Measurements from ENCODE around the gene NHERF2. TPM values are rescaled to one million over a fixed set of nuclear protein-coding genes. Genes with fewer than 3 reads are reported as not detected.

NHERF2 gene
- total RNA-seq, 2 donors from 2014 or later: 66.0 to 84.1 TPM

DNA sequence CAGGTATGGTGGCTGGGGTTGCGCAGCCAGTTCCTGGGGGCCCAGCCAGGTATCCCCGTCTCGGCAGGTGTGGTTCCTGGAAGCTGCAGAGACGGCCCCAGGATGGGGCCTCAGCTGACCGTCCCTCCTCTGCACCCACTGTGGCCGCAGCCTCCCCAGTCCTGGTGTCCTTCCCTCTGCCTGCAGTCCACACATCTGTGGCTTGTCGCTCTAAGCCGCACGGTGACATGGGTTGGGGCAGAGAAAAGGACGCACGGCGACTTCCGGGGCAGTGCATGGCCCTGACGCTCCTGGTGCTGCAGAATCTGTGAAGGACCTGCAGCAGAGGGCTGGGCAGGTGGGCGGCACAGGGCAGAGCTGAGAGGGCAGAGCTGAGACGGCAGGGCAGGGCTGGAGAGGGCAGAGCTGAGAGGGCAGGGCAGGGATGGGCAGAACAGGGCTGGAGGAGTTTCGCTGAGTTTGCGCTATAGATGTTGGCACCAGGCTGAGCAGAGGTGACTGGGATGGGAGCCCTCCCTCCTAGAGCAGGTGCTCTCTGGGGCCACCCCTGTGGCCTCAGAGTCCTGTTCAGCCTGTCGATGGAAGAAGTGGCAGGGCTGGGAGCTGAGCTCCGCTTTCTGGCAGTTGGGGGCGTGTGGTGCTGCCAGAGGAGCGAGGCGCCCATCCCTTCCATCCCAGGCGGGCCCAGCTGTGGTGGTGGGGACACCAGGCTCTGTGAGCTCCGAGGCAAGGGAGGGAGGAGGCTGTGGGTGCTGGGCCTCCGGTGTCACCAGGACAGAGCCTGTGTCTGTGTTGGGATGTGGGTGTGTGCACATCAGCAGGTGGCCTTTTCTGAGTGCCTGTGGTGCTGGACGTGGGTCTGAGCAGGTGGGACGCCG lies 44.1 kb downstream of the NHERF2 start:
- ATAC-seq (ENCODE audit: insufficient number of reproducible peaks, low FRiP score, low read depth) (no peak), DNase-seq (ENCODE audit: low spot score) (no peak)
- Histone ChIP-seq H3K36me3 (peaks cover 50% of the 10 kb centered on the region), H3K9me3 (no peaks in the 10 kb centered on the region), H3K27ac (no peak overlapping the region), H3K27me3 (replicated peaks; ENCODE audit: insufficient read depth) (no peaks in the 10 kb centered on the region), H3K4me1 (ENCODE audit: control insufficient read depth in 1 of 2, low read depth in 2 of 2) (no peaks in the 10 kb centered on the region), H3K4me3 (no peak overlapping the region)
- TF ChIP-seq, protein P1, sequence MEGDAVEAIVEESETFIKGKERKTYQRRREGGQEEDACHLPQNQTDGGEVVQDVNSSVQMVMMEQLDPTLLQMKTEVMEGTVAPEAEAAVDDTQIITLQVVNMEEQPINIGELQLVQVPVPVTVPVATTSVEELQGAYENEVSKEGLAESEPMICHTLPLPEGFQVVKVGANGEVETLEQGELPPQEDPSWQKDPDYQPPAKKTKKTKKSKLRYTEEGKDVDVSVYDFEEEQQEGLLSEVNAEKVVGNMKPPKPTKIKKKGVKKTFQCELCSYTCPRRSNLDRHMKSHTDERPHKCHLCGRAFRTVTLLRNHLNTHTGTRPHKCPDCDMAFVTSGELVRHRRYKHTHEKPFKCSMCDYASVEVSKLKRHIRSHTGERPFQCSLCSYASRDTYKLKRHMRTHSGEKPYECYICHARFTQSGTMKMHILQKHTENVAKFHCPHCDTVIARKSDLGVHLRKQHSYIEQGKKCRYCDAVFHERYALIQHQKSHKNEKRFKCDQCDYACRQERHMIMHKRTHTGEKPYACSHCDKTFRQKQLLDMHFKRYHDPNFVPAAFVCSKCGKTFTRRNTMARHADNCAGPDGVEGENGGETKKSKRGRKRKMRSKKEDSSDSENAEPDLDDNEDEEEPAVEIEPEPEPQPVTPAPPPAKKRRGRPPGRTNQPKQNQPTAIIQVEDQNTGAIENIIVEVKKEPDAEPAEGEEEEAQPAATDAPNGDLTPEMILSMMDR (IDR thresholded peaks at IDR 0.05): no peak

GRCh38 chr16:2071454-2072202 lies 44.9 kb downstream of the NHERF2 start:
- no peak overlapping the region for H3K27ac ChIP-seq
- DNase-seq (ENCODE audit: low spot score): no peak
- H3K4me1 ChIP-seq (ENCODE audit: control insufficient read depth in 1 of 2, low read depth in 2 of 2): no peaks in the 10 kb centered on the region
- no peak for ATAC-seq (ENCODE audit: insufficient number of reproducible peaks, low FRiP score, low read depth)
- H3K4me3 ChIP-seq: no peak overlapping the region
- peaks cover 48% of the 10 kb centered on the region for H3K36me3 ChIP-seq
- H3K27me3 ChIP-seq (replicated peaks; ENCODE audit: insufficient read depth): no peaks in the 10 kb centered on the region
- no peaks in the 10 kb centered on the region for H3K9me3 ChIP-seq
- TF ChIP-seq, protein P1 (IDR thresholded peaks at IDR 0.05): no peak

DNA sequence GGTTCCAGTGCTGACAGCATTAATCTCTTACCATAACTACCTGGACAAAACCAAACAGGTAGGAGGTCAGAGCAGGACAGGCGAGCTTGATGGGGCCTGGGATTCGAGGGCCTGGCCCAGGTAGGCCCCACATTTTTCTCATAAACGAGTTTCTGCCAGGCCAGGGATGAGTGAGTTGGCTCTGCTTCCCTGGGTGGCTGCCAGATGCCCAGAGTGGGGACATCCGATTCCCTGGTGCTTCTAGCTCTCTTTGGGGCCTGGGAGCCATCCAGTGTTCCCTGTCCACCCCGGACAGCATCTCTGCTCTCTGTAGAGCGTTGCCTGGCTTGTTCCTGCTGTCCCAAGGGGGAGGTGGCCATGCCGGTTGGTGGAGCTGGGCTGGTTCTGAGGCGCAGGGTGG lies 46.2 kb downstream of the NHERF2 start:
- H3K36me3 ChIP-seq: peaks cover 44% of the 10 kb centered on the region

GRCh38 chr16:2074071-2074470 lies 47.4 kb downstream of the NHERF2 start:
- Histone ChIP-seq H3K4me3 (no peak overlapping the region), H3K4me1 (ENCODE audit: control insufficient read depth in 1 of 2, low read depth in 2 of 2) (no peaks in the 10 kb centered on the region), H3K9me3 (no peaks in the 10 kb centered on the region), H3K27me3 (replicated peaks; ENCODE audit: insufficient read depth) (no peaks in the 10 kb centered on the region), H3K36me3 (peaks cover 45% of the 10 kb centered on the region), H3K27ac (no peak overlapping the region)
- no peak for ATAC-seq (ENCODE audit: insufficient number of reproducible peaks, low FRiP score, low read depth)
- TF ChIP-seq, protein P1 (IDR thresholded peaks at IDR 0.05): no peak
- DNase-seq (ENCODE audit: low spot score): no peak

More for the DNA sequence above, 46.2 kb downstream of the NHERF2 start:
- Histone ChIP-seq H3K4me1 (ENCODE audit: control insufficient read depth in 1 of 2, low read depth in 2 of 2) (no peaks in the 10 kb centered on the region), H3K27ac (no peak overlapping the region), H3K27me3 (replicated peaks; ENCODE audit: insufficient read depth) (no peaks in the 10 kb centered on the region), H3K4me3 (no peak overlapping the region), H3K9me3 (no peaks in the 10 kb centered on the region)
- no peak for ATAC-seq (ENCODE audit: insufficient number of reproducible peaks, low FRiP score, low read depth)
- no peak for DNase-seq (ENCODE audit: low spot score)
- TF ChIP-seq, protein P1 (IDR thresholded peaks at IDR 0.05): no peak

DNA sequence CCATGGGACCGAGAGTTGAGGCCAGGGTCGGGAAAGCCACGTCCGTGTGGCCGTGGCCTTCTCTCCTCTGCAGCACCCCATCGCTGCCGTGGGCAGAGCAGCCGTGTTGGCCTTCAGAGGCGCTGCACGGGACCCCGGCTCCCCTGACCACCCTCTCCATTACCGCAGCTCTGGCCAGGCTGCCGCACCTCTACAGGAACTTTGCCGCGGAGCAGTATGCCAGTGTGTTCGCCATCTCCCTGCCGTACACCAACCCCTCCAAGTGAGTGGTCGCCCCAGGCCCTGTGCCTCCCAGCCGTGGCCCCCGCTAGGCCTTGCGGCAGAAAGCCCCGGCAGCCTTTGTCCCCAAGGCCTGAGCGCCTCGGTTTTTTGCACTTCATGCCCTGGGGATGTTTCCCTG lies 48.9 kb downstream of the NHERF2 start:
- H3K27ac ChIP-seq: no peak overlapping the region
- no peak overlapping the region for H3K4me3 ChIP-seq
- H3K36me3 ChIP-seq: peaks cover 47% of the 10 kb centered on the region
- H3K27me3 ChIP-seq (replicated peaks; ENCODE audit: insufficient read depth): no peaks in the 10 kb centered on the region
- no peak for DNase-seq (ENCODE audit: low spot score)
- TF ChIP-seq, protein P1 (IDR thresholded peaks at IDR 0.05): no peak
- no peak for ATAC-seq (ENCODE audit: insufficient number of reproducible peaks, low FRiP score, low read depth)
- H3K9me3 ChIP-seq: no peaks in the 10 kb centered on the region
- no peaks in the 10 kb centered on the region for H3K4me1 ChIP-seq (ENCODE audit: control insufficient read depth in 1 of 2, low read depth in 2 of 2)
